ENCODE results near the gene TMEM120A.
A peak's percentile ranks its signal among the peaks of the same experiment; 100 is the strongest.

TMEM120A gene

GRCh38 chr7:75957021-75957736 is 37.2 kb downstream of the TMEM120A start:
- no peak for DNase-seq (ENCODE audit: low spot score)

- no peak for DNase-seq (ENCODE audit: low spot score)
These were observed 39.0 kb downstream of the TMEM120A start for GRCh38 chr7:75955331-75955955.

- no peak for DNase-seq (ENCODE audit: low spot score)
These were observed 40.5 kb downstream of the TMEM120A start for GRCh38 chr7:75953931-75954330.

GRCh38 chr7:75953431-75953830 is 41.0 kb downstream of the TMEM120A start:
- no peak for DNase-seq (ENCODE audit: low spot score)

- DNase-seq (ENCODE audit: low spot score), result no peak
These were observed 42.9 kb downstream of the TMEM120A start for GRCh38 chr7:75951506-75951905.

- DNase-seq (ENCODE audit: low spot score), result no peak
These were observed 44.2 kb downstream of the TMEM120A start for GRCh38 chr7:75950111-75950681.

GRCh38 chr7:75948179-75948578 is 46.2 kb downstream of the TMEM120A start:
- no peak for DNase-seq (ENCODE audit: low spot score)

- DNase-seq (ENCODE audit: low spot score), result no peak
These were observed 48.1 kb downstream of the TMEM120A start for GRCh38 chr7:75946207-75946855.

GRCh38 chr7:75945297-75946168 is 48.9 kb downstream of the TMEM120A start:
- no peak for DNase-seq (ENCODE audit: low spot score)

- no peak for DNase-seq (ENCODE audit: low spot score)
These were observed 49.9 kb downstream of the TMEM120A start for GRCh38 chr7:75944507-75944906.

- DNase-seq (ENCODE audit: low spot score), result no peak
These were observed 50.5 kb downstream of the TMEM120A start for GRCh38 chr7:75943864-75944263.

GRCh38 chr7:75938921-75939320 is 55.5 kb downstream of the TMEM120A start:
- no peak for DNase-seq (ENCODE audit: low spot score)

- peak; percentile 88 for DNase-seq (ENCODE audit: low spot score)
These were observed 56.2 kb downstream of the TMEM120A start for GRCh38 chr7:75937958-75938786.

Measured in Ammon's horn (tissue), 1 donor.